Neural cell (in vitro differentiated cells): ENCODE results near the gene RNASE9. TPM values are rescaled to one million over a fixed set of nuclear protein-coding genes. Genes with fewer than 3 reads are reported as not detected.

Experiments
- H2AFZ ChIP-seq: fragments of 200-600, 300-800 bp; sonication (generic), shearing (Covaris generic); 2 replicates; pipeline ENCODE4 v1.6.0; 2014; ENCODE audit warnings: low read depth, mild to moderate bottlenecking, antibody characterized with exemption, low read length, moderate library complexity
- H3F3A ChIP-seq: fragments of 200-600 bp; shearing (Covaris generic); 2 replicates; pipeline ENCODE4 v1.6.1; 2016; ENCODE audit warnings: mild to moderate bottlenecking, moderate library complexity, mixed read lengths, antibody characterized with exemption, low read length; ENCODE audit not compliant: insufficient read depth, poor library complexity, severe bottlenecking
- H3K27ac ChIP-seq: fragments of 200-600, 300-800 bp; sonication (generic), shearing (Covaris generic); 2 replicates; pipeline ENCODE4 v1.5.1; 2014; ENCODE audit warnings: mild to moderate bottlenecking, low read length, moderate library complexity
- H3K27me3 ChIP-seq: fragments of 300-800, 200-600 bp; sonication (generic), shearing (Covaris generic); 2 replicates; pipeline ENCODE4 v1.6.0; 2014; ENCODE audit warnings: mild to moderate bottlenecking, low read depth, low read length, moderate library complexity; ENCODE audit not compliant: insufficient read depth
- H3K36me3 ChIP-seq: fragments of 300-800, 200-600 bp; sonication (generic), shearing (Covaris generic); 2 replicates; pipeline ENCODE4 v1.5.1; 2014; ENCODE audit warnings: mild to moderate bottlenecking, antibody characterized with exemption, low read length, moderate library complexity; ENCODE audit not compliant: insufficient read depth
- H3K4me2 ChIP-seq: fragments of 300-800, 200-600 bp; sonication (generic), shearing (Covaris generic); 2 replicates; pipeline ENCODE4 v1.6.0; 2014; ENCODE audit warnings: mild to moderate bottlenecking, low read length
- H3K4me3 ChIP-seq: fragments of 300-800, 200-600 bp; sonication (generic), shearing (Covaris generic); 2 replicates; pipeline ENCODE4 v1.5.1; 2014; ENCODE audit warnings: mild to moderate bottlenecking, low read length, moderate library complexity
- H3K79me2 ChIP-seq: fragments of 200-600 bp; shearing (Covaris generic); replicated peaks from 2 replicates; pipeline ENCODE4 v1.6.0; 2014; ENCODE audit warnings: mild to moderate bottlenecking, low read length, moderate library complexity; ENCODE audit not compliant: insufficient read depth
- H3K9ac ChIP-seq: fragments of 300-800, 200-600 bp; sonication (generic), shearing (Covaris generic); 2 replicates; pipeline ENCODE4 v1.6.1; 2016; ENCODE audit warnings: mild to moderate bottlenecking, low read length, mixed read lengths
- H3K9me2 ChIP-seq: fragments of 200-600 bp; shearing (Covaris generic); 2 replicates; pipeline ENCODE4 v1.6.1; 2016; ENCODE audit warnings: mild to moderate bottlenecking, low read length, mixed read lengths; ENCODE audit not compliant: insufficient read depth
- H3K9me3 ChIP-seq: fragments of 200-600, 300-800 bp; sonication (generic), shearing (Covaris generic); 2 replicates; pipeline ENCODE4 v1.6.1; 2016; ENCODE audit warnings: mild to moderate bottlenecking, mixed run types, low read length, moderate library complexity, mixed read lengths
- H4K20me1 ChIP-seq: fragments of 200-600 bp; shearing (Covaris generic); 2 replicates; pipeline ENCODE4 v1.6.1; 2016; ENCODE audit warnings: mild to moderate bottlenecking, mixed run types; ENCODE audit not compliant: insufficient read depth
- CTCF ChIP-seq: fragments of 450-650 bp; IDR thresholded peaks from 2 replicates; pipeline ENCODE4 v1.5.1; 2014; ENCODE audit warnings: antibody characterized with exemption, mild to moderate bottlenecking, moderate library complexity; ENCODE audit not compliant: poor library complexity, severe bottlenecking
- EP300 ChIP-seq: fragments of 450-650 bp; conservative IDR thresholded peaks from 2 replicates; pipeline ENCODE4 v1.6.1; 2014; ENCODE audit warnings: antibody characterized with exemption, mild to moderate bottlenecking, moderate library complexity; ENCODE audit not compliant: poor library complexity, severe bottlenecking
- EZH2 ChIP-seq: fragments of 200-600, 300-800 bp; shearing (Covaris generic), sonication (generic); IDR thresholded peaks from 2 replicates; pipeline ENCODE4 v1.6.1; 2014; ENCODE audit warnings: antibody characterized with exemption, low read length, borderline replicate concordance, mild to moderate bottlenecking; ENCODE audit not compliant: insufficient read depth, poor library complexity, severe bottlenecking
- MXI1 ChIP-seq: fragments of 450-650 bp; conservative IDR thresholded peaks from 2 replicates; pipeline ENCODE4 v1.6.1; 2014; ENCODE audit warnings: antibody characterized with exemption, mild to moderate bottlenecking; ENCODE audit not compliant: poor library complexity, severe bottlenecking
- POLR2AphosphoS5 ChIP-seq: IDR thresholded peaks from 2 replicates; pipeline ENCODE4 v1.6.1; 2012
- RAD21 ChIP-seq: fragments of 450-650 bp; conservative IDR thresholded peaks from 2 replicates; pipeline ENCODE4 v1.6.1; 2014; ENCODE audit warnings: antibody characterized with exemption, mild to moderate bottlenecking, moderate library complexity
- REST ChIP-seq: IDR thresholded peaks from 2 replicates; pipeline ENCODE4 v1.6.1; 2012; ENCODE audit warnings: borderline replicate concordance
- SMC3 ChIP-seq: fragments of 450-650 bp; conservative IDR thresholded peaks from 2 replicates; pipeline ENCODE4 v1.6.1; 2014; ENCODE audit warnings: antibody characterized with exemption, mild to moderate bottlenecking, moderate library complexity; ENCODE audit not compliant: poor library complexity
- TAF1 ChIP-seq: IDR thresholded peaks from 2 replicates; pipeline ENCODE4 v1.6.1; 2012; ENCODE audit warnings: low read depth
- polyA plus RNA-seq: library from polyadenylated mRNA; depleted of rRNA; stranded (reverse); fragments of >200 nt; gene quantifications from 2 replicates; pipeline ENCODE4 v1.2.3, GENCODE V29; 2014

Gene RNASE9
- polyA plus RNA-seq, 1 donor from 2014 or later = not detected

GRCh38 chr14:20553024-20553423, 7.8 kb downstream of the RNASE9 start:
- H3K79me2 ChIP-seq = no peaks in the 10 kb centered on the region
- TF ChIP-seq EZH2 = no peak
- no peak for TF ChIP-seq REST
- TF ChIP-seq CTCF = no peak
- TF ChIP-seq MXI1 = no peak
- TF ChIP-seq RAD21 = no peak
- no peak for TF ChIP-seq POLR2AphosphoS5
- TF ChIP-seq EP300 = no peak
- no peak for TF ChIP-seq SMC3
- no peak for TF ChIP-seq TAF1
- H3K4me3 ChIP-seq = no peak overlapping the region
- H3K9me2 ChIP-seq = no peaks in the 10 kb centered on the region
- no peak overlapping the region for H3K27ac ChIP-seq
- H4K20me1 ChIP-seq = no peaks in the 10 kb centered on the region
- H3K4me2 ChIP-seq = no peak overlapping the region
- H3F3A ChIP-seq = no peaks in the 10 kb centered on the region
- H3K36me3 ChIP-seq = no peaks in the 10 kb centered on the region
- H2AFZ ChIP-seq = no peak overlapping the region
- H3K9me3 ChIP-seq = no peaks in the 10 kb centered on the region
- no peak overlapping the region for H3K9ac ChIP-seq
- H3K27me3 ChIP-seq = no peaks in the 10 kb centered on the region

- Histone ChIP-seq H4K20me1 (no peaks in the 10 kb centered on the region), H3K79me2 (no peaks in the 10 kb centered on the region), H3K27ac (no peak overlapping the region), H3K4me3 (no peak overlapping the region), H3K4me2 (no peak overlapping the region), H2AFZ (no peak overlapping the region), H3K9me2 (no peaks in the 10 kb centered on the region), H3K9me3 (no peaks in the 10 kb centered on the region), H3K27me3 (no peaks in the 10 kb centered on the region), H3F3A (no peaks in the 10 kb centered on the region), H3K36me3 (no peaks in the 10 kb centered on the region), H3K9ac (no peak overlapping the region)
- TF ChIP-seq RAD21 (no peak), POLR2AphosphoS5 (no peak), REST (no peak), SMC3 (no peak), MXI1 (no peak), EP300 (no peak), TAF1 (no peak), CTCF (no peak), EZH2 (no peak)
Measured at GRCh38 chr14:20551606-20552005, 9.2 kb downstream of the RNASE9 start.
